Endometrial microvascular endothelial cells (primary cell): ENCODE results near the gene TXNDC12. TPM values are rescaled to one million over a fixed set of nuclear protein-coding genes. Genes with fewer than 3 reads are reported as not detected.
"Not testable (repeated sequence)": the region's sequence is repeated elsewhere in the genome, so short reads cannot be mapped to it uniquely, and the experiment has no call there.

Source experiments
- in situ Hi-C: cut with HindIII; loops from 2 replicates; pipeline ENCODE4 v1.10.0; 2017; ENCODE audit warnings: low sequenced_read_pairs, low pct_unique_long_range_greater_than_20kb; ENCODE audit errors: inconsistent ontology term
- total RNA-seq: library from RNA; depleted of rRNA; stranded (reverse); fragments of >200 nt; gene quantifications from one replicate; pipeline ENCODE4 v1.2.3, GENCODE V29; 2015; ENCODE audit errors: inconsistent ontology term

TXNDC12 gene
- 69.9 TPM for total RNA-seq

DNA sequence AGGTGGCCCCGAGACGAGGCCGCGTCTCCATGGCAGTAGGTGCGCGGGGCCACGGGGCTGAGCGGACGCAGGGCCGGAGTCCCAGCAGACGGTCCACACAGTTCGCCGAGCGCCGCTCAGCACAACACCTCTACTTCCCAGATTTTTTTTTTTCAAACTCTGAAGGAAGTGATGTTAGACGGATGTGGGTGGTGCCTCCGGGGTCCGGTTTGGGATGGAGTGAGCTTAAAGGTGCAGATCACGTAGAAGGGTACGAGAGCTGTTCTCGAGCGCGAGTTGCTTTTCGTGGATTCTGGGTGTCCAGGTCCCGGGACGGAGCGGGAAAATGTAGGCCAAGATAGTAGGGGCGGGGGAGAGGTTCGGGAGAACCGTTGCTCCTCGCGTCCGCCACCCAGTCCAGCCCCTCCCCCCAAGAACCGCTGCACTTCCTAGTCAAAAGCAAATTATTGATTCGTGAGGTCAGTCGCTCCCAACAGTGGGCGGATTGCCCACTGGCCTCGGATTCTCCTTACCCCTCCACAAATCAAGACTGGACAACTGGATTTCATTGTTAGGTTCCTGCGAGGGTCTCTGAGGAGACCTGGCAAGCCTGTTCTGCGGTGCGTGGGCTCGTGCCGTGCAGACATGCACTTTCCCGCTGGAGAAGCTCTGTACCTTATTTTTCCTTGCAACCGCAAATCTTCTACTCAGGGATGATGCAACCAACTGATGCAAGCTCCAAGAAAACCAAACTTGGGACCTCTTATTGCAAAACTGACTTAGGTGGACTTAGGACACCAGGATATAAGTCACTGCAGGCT lies at the start of gene TXNDC12:
Gene TXNDC12, minus strand, starts transcription at position 126 of the 800 bp plus-strand sequence. Its CDS starts 95 bp downstream, at position 31.
- in situ Hi-C loops: no loop called here

- in situ Hi-C loops: no loop called here
Observed at GRCh38 chr1:52102336-52103013, 47.5 kb upstream of the TXNDC12 start.

GRCh38 chr1:52098139-52098871 lies 43.3 kb upstream of the TXNDC12 start:
- in situ Hi-C loops: no loop called here

DNA sequence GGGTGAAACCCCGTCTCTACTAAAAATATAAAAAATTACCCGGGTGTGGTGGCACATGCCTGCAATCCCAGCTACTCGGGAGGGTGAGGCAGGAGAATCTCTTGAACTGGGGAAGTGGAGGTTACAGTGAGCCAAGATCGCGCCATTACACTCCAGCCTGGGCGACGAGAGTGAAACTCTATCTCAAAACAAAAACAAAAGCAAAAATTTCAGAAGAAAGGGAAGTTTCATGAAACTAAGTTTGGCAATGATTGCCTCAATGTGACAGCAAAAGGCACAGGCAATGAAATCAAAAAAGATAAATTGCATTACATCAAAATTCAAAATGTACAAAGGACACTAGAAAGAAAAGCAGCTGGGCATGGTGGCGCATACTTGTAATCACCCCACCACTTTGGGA lies 41.2 kb upstream of the TXNDC12 start:
- in situ Hi-C loops: no loop called here

DNA sequence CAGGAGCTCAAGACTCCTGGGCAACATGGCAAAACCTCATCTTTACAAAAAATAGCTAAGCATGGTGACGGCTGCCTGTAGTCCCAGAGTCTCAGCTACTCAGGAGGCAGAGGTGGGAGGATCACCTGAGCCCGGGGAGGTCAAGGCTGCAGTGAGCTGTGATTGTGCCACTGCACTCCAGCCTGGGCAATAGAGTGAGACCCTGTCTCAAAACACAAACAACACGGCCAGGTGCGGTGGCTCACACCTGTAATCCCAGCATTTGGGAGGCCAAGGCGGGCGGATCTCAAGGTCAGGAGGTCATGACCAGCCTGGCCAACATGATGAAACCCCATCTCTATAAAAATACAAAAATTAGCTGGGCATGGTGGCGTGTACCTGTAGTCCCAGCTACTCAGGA lies 39.3 kb upstream of the TXNDC12 start:
- in situ Hi-C loops: not testable (repeated sequence)

DNA sequence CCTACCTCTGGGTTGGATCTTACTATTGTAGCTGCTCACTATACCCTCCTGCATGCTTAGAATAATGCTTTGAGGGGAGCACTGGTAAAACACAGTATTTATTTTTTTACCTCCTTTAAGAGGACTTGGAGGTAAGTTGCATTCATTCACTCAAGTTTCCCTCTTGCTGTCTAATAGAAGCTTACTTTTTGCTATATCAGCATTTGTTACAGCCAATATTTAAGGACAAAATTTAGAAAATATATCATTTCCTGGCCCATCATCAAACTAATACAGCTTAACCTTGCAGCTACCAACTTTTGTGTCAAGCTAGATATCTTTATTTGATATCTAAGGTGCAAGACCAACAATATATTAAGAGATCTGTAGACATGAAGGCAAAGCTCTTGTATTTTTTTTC lies 32.9 kb upstream of the TXNDC12 start:
- in situ Hi-C loops: not testable (repeated sequence)

DNA sequence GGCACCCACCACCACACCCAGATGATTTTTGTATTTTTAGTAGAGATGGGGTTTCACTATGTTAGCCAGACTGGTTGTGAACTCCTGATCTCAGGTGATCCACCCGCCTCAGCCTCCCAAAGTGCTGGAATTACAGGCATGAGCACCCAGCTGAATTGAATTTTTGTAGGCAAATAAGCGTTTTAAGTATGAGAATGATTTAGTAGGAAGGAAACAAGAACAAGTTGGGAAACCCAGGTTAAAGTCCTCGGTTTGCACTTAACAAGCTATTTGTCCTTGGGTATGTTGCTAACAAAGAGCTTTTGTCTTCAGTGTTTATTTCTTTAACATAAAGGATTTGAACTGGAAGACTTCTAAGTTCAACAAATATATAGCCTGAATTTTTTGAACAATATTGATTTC lies 25.0 kb upstream of the TXNDC12 start:
- in situ Hi-C loops: no loop called here

DNA sequence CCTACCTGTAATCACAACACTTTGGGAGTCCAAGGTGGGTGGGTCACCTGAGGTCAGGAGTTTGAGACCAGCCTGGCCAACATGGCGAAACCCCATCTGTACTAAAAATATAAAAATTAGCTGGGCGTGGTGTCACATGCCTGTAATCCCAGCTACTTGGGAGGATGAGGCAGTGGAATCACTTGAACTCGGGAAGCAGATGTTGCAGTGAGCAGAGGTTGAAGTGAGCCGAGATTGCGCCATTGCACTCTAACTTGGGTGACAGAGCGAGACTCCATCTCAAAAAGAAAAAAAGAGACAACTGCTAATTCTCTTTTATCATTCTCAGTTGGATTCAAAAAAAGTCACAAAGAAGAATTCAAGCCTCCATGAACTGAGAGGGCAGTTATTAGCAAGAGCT lies 22.3 kb upstream of the TXNDC12 start:
- in situ Hi-C loops: not testable (repeated sequence)

GRCh38 chr1:52072291-52072690 lies 17.3 kb upstream of the TXNDC12 start:
- in situ Hi-C loops: no loop called here

DNA sequence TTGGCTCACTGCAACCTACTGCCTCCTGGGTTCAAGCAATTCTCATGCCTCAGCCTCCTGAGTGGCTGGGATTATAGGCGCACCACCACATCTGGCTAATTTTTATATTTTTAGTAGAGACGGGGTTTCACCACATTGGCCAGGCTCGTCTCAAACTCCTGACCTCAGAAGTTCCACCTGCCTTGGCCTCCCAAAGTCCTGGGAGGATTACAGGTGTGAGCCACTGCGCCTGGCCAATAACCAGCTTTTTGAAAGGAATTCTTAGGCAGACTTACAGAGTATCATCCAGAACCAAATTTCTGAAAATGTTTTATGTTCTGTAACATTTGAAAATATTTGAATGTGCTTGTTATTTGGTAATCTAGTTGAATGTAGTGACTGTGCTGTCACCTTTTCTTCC lies 15.7 kb upstream of the TXNDC12 start:
- in situ Hi-C loops: no loop called here

- in situ Hi-C loops: no loop called here
Observed at GRCh38 chr1:52063192-52063591, 8.2 kb upstream of the TXNDC12 start.

- in situ Hi-C loops: no loop called here
Observed at GRCh38 chr1:52060822-52061221, 5.8 kb upstream of the TXNDC12 start.

GRCh38 chr1:52059888-52060287 lies 4.9 kb upstream of the TXNDC12 start:
- in situ Hi-C loops: no loop called here

GRCh38 chr1:52059321-52059720 lies 4.3 kb upstream of the TXNDC12 start:
- in situ Hi-C loops: no loop called here

GRCh38 chr1:52057876-52058415 lies 3.0 kb upstream of the TXNDC12 start:
- in situ Hi-C loops: no loop called here

DNA sequence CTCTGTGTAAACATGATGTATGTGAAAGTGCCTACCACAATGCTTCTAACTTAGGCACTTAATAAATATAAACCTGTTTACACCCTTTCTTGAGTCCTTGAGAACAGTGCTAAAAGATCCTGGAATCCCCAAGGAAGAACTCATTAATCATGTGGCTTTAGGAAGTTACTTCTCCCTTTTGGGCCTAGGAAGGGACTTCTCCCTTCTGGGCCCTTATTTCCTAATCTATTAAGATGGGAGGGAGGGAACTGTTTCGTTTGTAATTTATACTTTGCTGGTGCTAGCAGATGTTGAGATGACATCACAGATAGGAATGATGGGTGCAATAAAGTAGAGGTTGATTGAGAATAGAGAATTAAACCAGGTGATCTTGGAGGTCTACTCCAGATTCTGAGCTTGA lies 2.3 kb upstream of the TXNDC12 start:
- in situ Hi-C loops: no loop called here

DNA sequence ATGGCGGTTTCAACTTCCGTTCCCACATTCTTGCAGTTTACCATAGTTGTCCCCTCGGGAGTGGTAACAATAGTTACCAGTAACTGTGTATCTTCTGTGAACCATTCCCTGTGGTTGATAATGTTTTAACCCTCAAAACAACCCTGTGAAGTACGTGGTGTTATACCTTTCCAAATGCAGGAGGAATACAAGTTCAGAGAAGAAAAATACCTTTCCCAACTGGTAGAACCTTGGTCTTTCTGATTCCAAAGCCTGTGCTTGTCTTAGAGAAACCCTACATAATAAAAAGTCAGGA lies 1.9 kb upstream of the TXNDC12 start:
- in situ Hi-C loops: no loop called here

DNA sequence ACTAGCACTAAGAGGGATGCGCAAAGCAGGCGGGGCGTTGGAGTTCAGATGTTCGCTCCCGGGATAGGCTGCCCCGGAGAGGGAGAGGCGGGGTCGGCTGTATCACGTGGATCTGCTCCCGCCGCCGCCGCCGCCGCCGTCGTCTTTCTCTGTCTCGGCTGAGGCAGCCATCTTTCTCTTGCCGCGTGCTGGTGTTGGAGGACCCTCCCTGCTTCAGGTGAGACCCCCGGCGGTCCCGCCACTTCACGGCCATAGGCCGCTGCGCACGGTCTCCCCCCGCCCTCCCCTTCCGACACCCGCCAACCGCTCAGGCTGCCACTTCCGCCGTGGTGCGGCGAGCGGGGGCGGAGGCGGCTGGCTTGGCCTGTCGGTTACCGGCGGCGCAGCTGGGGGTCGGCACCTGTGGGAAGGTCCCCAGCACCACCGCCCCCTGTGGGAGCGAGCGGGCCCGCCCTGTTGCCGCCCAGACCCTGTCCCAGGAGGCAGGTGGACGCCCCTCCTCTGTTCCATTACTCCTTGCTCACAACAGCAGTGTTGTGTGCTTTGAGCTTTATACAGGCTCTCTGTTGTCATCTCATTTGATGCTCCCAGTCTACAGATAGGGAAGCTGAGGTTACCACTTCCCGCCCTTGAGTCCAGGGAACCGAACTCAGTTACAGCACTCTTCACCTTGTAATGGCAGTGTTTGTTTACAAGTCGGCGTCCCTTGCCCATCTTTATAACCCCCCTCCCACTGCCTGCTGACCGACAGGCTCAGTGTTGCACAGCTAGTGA lies 1.4 kb upstream of the TXNDC12 start, which contains the start of gene BTF3L4:
Gene BTF3L4, plus strand, starts transcription at position 133 of the 774 bp plus-strand sequence. CDS start 3,553 bp downstream, outside the sequence.
- in situ Hi-C loops: no loop called here

DNA sequence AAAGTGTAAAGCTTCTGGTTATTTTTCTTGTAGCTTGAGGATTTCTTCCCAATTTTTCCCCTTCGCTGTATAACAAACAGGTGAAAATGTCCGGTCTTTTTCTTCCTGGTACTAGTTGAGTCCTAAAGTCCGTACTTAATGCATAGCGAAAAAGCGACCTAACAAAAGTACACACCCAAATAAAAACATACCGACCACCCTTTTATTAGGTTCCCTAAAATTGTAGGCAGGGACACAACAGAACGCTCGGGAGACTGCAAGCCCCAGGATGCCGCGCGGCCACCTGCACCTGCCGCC lies 823 bp upstream of the TXNDC12 start:
- in situ Hi-C loops: no loop called here
